NOMO-1 treated with DMSO at 0.1 percent for 48 hours (cell line): ENCODE measurements around the gene CPAMD8.

Source experiments
- DNase-seq: peaks from one replicate; lab custom pipeline; 2025; ENCODE audit not compliant: unreplicated experiment; lab: John Stamatoyannopoulos, UW

The CPAMD8 gene

DNA sequence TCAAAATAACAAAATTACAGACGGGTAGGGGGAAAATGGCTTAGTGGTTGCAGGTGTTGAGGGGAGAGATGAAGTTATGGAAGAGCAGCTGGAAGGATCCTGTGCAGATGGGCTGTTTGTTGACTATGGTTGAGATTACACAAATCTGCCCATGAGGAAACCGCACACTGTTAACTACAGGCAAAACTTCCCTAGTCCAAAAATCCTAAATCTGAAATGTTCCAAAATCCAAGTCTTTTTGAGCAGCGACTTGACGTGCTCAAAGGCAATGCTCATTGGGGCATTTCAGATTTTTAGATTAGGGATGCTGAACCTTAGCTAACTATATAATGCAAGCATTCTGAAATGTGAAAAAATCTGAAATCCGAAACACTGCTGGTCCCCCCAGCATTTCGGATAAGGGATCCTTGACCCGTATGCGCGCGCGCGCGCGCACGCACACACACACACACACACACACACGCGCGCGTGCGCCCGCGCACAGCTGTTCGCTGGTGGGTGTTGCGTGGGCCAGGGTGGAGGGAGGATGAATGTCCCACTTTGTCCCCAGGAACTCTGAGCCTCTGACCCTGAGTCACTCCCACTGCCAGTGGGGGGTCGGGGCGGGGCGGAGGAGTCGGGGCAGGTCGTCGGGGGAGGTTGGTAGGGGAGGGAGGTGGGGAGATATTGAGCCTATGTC lies 131.0 kb downstream of the CPAMD8 start:
- DNase-seq, result no peak

GRCh38 chr19:16894080-16894479 lies 132.5 kb downstream of the CPAMD8 start:
- DNase-seq, result no peak

GRCh38 chr19:16893686-16893989 lies 133.0 kb downstream of the CPAMD8 start:
- DNase-seq, result no peak

GRCh38 chr19:16892868-16893685 lies 133.5 kb downstream of the CPAMD8 start:
- no peak for DNase-seq

DNA sequence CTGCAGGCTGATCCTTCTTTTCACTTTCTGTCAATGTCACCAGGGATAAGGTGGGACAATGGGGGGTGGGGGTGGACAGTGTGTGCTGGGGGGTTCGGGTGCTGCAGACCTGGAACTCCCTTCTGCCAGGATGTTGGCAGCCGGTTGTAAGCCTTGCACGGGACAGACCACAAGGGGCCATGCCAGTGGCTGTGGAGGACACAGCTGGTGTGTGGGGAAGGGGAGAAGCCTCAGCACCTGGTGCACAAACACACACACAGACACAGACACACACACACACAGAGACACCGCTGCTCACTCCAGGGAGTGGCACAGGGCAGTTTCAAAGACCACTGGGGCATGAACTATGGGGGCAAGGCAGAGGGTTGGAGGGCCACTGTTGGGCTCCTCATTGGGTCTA lies 134.2 kb downstream of the CPAMD8 start:
- no peak for DNase-seq

DNA sequence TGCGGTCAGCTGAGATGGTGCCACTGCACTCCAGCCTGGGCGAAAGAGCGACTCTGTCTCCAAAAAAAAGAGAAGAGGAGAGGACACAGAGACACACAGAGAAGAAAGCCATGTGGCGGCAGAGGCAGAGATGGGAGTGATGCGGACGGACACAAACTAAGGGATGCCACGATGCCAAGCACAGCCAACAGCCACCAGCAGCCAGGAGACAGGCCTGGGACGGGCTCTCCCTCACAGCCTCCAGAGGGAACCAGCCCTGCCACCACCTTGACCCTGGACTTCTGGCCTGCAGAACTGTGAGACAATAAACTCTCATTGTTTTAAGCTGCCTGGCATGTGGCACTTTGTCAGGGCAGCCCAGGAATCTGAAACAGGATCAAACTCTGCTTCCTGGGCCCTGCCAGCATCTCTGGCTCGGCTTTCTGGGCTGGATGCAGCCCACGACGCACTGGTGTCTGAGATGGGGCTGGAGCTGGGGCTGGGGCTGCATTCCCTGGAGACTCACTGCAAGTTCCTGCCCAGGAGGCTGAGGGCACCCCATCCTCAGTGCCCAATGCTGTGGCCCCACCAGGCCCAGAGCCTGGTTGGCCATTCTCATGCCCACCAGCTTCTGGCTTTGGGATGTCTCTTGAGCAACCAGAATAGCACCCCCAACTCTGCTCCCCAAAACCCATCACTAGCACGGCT lies 134.8 kb downstream of the CPAMD8 start:
- no peak for DNase-seq

- no peak for DNase-seq
Observed at GRCh38 chr19:16890461-16891184, 136.0 kb downstream of the CPAMD8 start.

- no peak for DNase-seq
Observed at GRCh38 chr19:16889883-16890460, 136.6 kb downstream of the CPAMD8 start.

GRCh38 chr19:16889366-16889882 lies 137.2 kb downstream of the CPAMD8 start:
- DNase-seq, result no peak

GRCh38 chr19:16888629-16889365 lies 137.8 kb downstream of the CPAMD8 start, which contains the start of gene F2RL3:
F2RL3 (plus strand) TSS chr19:16888999; CDS start chr19:16889190, 191 bp downstream.
- DNase-seq, result peak; percentile 21

GRCh38 chr19:16887353-16888265 lies 139.0 kb downstream of the CPAMD8 start:
- no peak for DNase-seq

- no peak for DNase-seq
Observed at GRCh38 chr19:16886305-16886880, 140.2 kb downstream of the CPAMD8 start.

DNA sequence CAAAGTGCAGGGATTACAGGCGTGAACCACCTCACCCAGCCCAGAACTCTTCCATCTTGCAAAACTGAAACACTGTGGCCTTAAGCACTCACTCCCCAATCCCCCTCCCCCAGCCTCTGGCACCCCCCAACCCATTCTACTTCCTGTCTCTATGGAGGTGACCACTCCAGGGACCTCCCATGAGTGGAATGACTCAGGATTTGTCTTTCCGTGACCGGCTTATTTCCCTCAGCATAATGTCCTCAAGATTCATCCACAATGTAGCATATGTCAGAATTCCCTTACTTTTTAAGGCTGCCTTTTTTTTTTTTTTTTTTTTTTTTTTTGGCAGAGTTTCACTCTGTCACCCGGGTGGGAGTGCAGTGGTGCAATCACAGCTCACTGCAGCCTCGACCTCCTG lies 141.4 kb downstream of the CPAMD8 start:
- no peak for DNase-seq

GRCh38 chr19:16883522-16883921 lies 143.1 kb downstream of the CPAMD8 start:
- no peak for DNase-seq

GRCh38 chr19:16882146-16882545 lies 144.5 kb downstream of the CPAMD8 start:
- DNase-seq, result no peak

GRCh38 chr19:16880884-16881554 lies 145.6 kb downstream of the CPAMD8 start:
- no peak for DNase-seq

DNA sequence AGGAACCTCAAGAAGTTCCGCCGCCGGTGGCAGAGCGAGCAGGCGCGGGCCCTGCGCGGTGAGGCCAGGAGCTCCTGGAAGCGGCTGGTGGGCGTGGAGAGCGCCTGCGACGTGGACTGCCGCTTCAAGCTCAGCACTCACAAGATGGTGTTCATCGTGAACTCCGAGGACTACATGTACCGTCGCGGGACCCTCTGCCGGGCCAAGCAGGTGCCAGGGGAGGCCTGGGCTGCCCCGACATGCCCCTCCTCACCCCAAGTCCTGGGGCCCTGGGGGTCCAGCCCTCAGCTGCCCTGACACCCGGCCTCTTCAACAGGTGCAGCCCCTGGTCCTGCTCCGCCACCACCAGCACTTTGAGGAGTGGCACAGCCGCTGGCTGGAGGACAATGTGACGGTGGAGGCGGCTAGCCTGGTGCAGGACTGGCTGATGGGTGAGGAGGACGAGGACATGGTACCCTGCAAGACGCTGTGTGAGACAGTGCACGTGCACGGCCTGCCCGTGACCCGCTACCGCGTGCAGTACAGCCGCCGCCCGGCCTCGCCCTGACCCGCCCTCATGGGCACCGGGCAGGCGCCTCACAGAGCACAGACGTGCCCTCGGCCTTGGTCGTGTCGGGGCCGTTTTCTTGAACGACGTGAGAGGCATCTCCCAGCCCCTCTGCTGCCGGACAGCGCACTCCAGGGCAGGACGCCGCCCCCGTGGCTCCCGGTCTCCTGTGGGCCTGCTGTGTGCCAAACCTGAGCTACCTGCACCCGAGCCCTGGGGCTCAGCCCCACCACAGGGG lies 148.2 kb downstream of the CPAMD8 start:
- no peak for DNase-seq
